Tibial nerve (tissue), 4 donors: ENCODE results near the gene RNASEL. TPM values are rescaled to one million over a fixed set of nuclear protein-coding genes. Genes with fewer than 3 reads are reported as not detected.
"Not testable (repeated sequence)": the region's sequence is repeated elsewhere in the genome, so short reads cannot be mapped to it uniquely, and the experiment has no call there.

Experiments
- DNase-seq, 2 donors: peaks; one replicate each; pipeline ENCODE4 v3.0.0-alpha.2; 2019; ENCODE audit warnings: low spot score in 2 of 2
- H3K27ac ChIP-seq, 4 donors: fragments of 200-600 bp; sonication (generic) in 3 of 4; one replicate each; pipeline ENCODE4 v1.5.1; 2017 to 2019; ENCODE audit warnings: mild to moderate bottlenecking in 1 of 4
- H3K27me3 ChIP-seq, 2 donors: fragments of 200-600 bp; sonication (generic) in 1 of 2; one replicate each; pipeline versions ENCODE4 v1.5.1 to v1.6.0; 2017 to 2019
- H3K36me3 ChIP-seq, 3 donors: fragments of 200-600 bp; sonication (generic); one replicate each; pipeline ENCODE4 v1.5.1; 2018 to 2019
- H3K4me1 ChIP-seq, 4 donors: fragments of 200-600 bp; sonication (generic) in 3 of 4; one replicate each; pipeline ENCODE4 v1.5.1; 2017 to 2019
- H3K4me3 ChIP-seq, 4 donors: fragments of 200-600 bp; sonication (generic) in 3 of 4; one replicate each; pipeline ENCODE4 v1.5.1; 2017 to 2019; ENCODE audit warnings: mild to moderate bottlenecking in 1 of 4, moderate library complexity in 1 of 4
- H3K9me3 ChIP-seq, 4 donors: fragments of 200-600 bp; sonication (generic) in 3 of 4; one replicate each; pipeline ENCODE4 v1.5.1; 2017 to 2019
- CTCF ChIP-seq, 5 experiments: fragments of 200-600 bp in 3 of 5; fragments of 450-650 bp in 2 of 5; sonication (generic) in 3 of 5; IDR thresholded peaks; one replicate each; pipeline ENCODE4 v1.5.1; 2016 to 2019; ENCODE audit warnings: antibody characterized with exemption in 5 of 5, mild to moderate bottlenecking in 3 of 5, moderate library complexity in 2 of 5
- EP300 ChIP-seq, 2 donors: sonication (generic); formaldehyde crosslinking; IDR thresholded peaks; one replicate each; pipeline ENCODE4 v1.6.1; 2017; ENCODE audit warnings: antibody characterized with exemption in 2 of 2, mild to moderate bottlenecking in 1 of 2
- POLR2A ChIP-seq, 2 donors: fragments of 450-650 bp; IDR thresholded peaks; one replicate each; pipeline ENCODE4 v1.6.1; 2017; ENCODE audit warnings: antibody characterized with exemption in 2 of 2, mild to moderate bottlenecking in 2 of 2, moderate library complexity in 2 of 2
- WGBS, 2 donors: methylation state at CpG; one replicate each; pipeline ENCODE4 v1.1.5; 2018; 5-methylcytosine and 5-hydroxymethylcytosine counted together
- small RNA-seq: library from RNA; depleted of rRNA; stranded (forward); fragments of <200 nt; gene quantifications from one replicate; pipeline ENCODE3, GENCODE V24; 2016
- total RNA-seq, 4 donors: library from RNA; depleted of rRNA; stranded (reverse); fragments of >200 nt; gene quantifications; one replicate each; pipeline ENCODE4 v1.1.0, GENCODE V29; 2016

The RNASEL gene
- total RNA-seq, 4 donors from 2014 or later, result 7.3 to 9.8 (median 8.8) TPM

DNA sequence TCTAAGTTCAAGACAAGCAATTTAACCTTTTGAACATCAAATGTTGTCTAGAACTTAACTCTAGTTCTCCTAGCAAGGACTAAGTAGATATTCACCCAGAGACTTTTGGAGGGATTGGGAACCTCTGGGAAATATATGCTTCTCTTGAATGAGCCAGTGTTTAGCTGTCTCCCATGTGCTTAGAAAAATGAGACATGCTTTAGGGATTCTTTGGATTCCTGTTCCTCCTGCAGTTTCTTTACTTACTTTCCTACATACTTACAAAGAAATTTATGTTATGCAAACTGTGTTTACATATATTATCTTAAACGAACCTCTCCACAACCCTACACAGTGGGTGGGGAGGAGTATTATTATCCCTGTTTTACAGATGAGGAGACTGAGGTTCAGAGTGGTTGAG is 39.2 kb downstream of the RNASEL start:
- TF ChIP-seq POLR2A (IDR thresholded peaks at IDR 0.05) (no peak), EP300 (IDR thresholded peaks at IDR 0.05) (no peak), CTCF (IDR thresholded peaks at IDR 0.05) (no peak)
- Histone ChIP-seq H3K4me1 (no peaks in the 10 kb centered on the region), H3K27ac (no peak overlapping the region), H3K4me3 (no peak overlapping the region), H3K27me3 (no peaks in the 10 kb centered on the region), H3K9me3 (peaks cover 0 to 16% (median 0%) of the 10 kb centered on the region in 4 donors), H3K36me3 (no peaks in the 10 kb centered on the region)
- DNase-seq, result no peak
- 21 to 26% methylated on average over 1 of the region's 1 CpG for whole genome bisulfite sequencing, 2 donors

DNA sequence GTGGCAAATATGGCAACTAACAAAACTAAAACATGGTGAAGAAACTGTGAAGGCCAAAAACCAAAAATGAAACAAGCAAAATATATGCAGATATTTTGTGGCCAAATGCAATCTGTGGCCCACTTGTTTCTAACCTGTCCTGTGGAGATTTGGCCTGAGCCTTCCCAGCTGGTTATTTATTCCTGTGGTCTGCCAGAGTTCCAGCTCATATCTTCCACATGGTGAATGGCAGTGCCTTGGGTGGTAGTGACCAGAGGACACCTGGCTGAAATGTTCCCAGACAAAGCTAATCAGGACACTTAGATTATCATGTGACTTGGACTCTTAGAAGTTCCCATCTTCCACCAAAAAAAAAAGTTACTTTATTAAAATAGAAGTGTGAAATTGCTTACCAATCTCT is 39.7 kb downstream of the RNASEL start:
- Histone ChIP-seq H3K27ac (no peak overlapping the region), H3K27me3 (no peaks in the 10 kb centered on the region), H3K4me3 (no peak overlapping the region), H3K4me1 (no peaks in the 10 kb centered on the region), H3K9me3 (peaks cover 0 to 16% (median 0%) of the 10 kb centered on the region in 4 donors), H3K36me3 (no peaks in the 10 kb centered on the region)
- TF ChIP-seq POLR2A (IDR thresholded peaks at IDR 0.05), result no peak
- no peak for TF ChIP-seq EP300 (IDR thresholded peaks at IDR 0.05)
- TF ChIP-seq CTCF (IDR thresholded peaks at IDR 0.05), result no peak
- DNase-seq, result no peak

- no peak for DNase-seq
- Histone ChIP-seq H3K4me1 (no peaks in the 10 kb centered on the region), H3K9me3 (peaks cover 0 to 1% (median 0%) of the 10 kb centered on the region in 4 donors), H3K4me3 (no peak overlapping the region), H3K36me3 (no peaks in the 10 kb centered on the region), H3K27me3 (no peaks in the 10 kb centered on the region), H3K27ac (no peak overlapping the region)
- TF ChIP-seq POLR2A (IDR thresholded peaks at IDR 0.05) (no peak), EP300 (IDR thresholded peaks at IDR 0.05) (no peak), CTCF (IDR thresholded peaks at IDR 0.05) (no peak)
- WGBS, 2 donors, result 92 to 98% methylated on average over 2 of the region's 2 CpGs
Observed at GRCh38 chr1:182533896-182534295, 55.2 kb downstream of the RNASEL start.

DNA sequence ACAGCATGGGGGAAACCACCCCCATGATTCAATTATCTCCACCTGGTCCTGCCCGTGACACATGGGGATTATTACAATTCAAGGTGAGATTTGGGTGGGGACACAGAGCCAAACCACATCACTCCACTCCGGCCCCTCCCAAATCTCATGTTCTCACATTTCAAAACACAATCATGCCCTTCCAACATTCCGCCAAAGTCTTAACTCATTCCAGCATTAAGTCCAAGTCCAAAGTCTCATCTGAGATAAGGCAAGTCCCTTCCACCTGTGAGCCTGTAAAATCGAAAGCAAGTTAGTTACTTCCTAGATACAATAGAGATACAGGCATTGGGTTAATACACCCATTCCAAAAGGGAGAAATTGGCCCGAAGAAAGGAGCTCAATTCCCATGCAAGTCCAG is 60.9 kb downstream of the RNASEL start:
- not testable (repeated sequence) for H3K36me3 ChIP-seq, H3K27me3 ChIP-seq, H3K4me3 ChIP-seq, H3K4me1 ChIP-seq, H3K27ac ChIP-seq, DNase-seq
- WGBS, 2 donors, result 84 to 86% methylated on average over 5 of the region's 5 CpGs
- H3K9me3 ChIP-seq, result peaks cover 0 to 36% (median 9%) of the 10 kb centered on the region in 4 donors

DNA sequence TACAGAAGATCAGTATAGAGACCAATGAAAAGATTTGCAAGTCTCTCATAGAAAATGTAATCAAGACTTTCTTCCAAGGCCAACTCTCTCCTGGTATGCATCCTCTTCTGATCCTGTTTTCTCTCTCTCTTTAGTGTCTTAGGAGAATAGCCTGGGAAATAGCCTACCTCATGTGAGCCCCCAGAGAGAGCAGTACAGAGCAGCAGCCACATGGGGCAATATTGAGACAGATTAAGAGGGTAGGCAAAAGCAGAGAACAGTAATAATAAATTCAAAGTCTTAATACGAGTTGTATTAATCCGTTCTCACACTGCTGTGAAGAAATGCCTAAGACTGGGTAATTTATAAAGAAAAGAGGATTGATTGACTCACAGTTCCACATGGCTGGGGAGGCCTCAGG is 61.4 kb downstream of the RNASEL start:
- no peak overlapping the region for H3K27ac ChIP-seq
- H3K9me3 ChIP-seq, result peaks cover 0 to 36% (median 9%) of the 10 kb centered on the region in 4 donors
- 85 to 86% methylated on average over 2 of the region's 2 CpGs for WGBS, 2 donors
- TF ChIP-seq EP300 (IDR thresholded peaks at IDR 0.05), result no peak
- H3K27me3 ChIP-seq, result no peaks in the 10 kb centered on the region
- H3K4me1 ChIP-seq, result no peaks in the 10 kb centered on the region
- DNase-seq, result no peak
- no peaks in the 10 kb centered on the region for H3K36me3 ChIP-seq
- H3K4me3 ChIP-seq, result no peak overlapping the region

DNA sequence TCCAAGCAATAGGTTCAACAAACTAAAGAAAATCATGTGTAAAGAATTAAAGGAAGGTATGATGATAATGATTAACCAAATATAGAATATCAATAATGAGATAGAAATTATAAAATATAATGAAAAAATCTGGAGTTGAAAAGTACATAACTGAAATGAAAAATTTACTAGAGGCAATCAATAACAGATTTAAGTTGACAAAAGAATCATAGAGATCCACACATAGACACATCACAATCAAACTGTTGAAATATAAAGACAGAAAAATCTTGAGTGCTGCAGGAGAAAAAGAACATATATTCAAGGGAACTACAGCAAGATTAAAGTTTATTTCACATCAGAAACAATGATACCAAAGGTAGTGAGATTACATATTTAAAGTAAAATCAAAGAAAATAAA is 63.7 kb downstream of the RNASEL start:
- H3K27ac ChIP-seq, result no peak overlapping the region
- no peak for DNase-seq
- TF ChIP-seq POLR2A (IDR thresholded peaks at IDR 0.05) (no peak), EP300 (IDR thresholded peaks at IDR 0.05) (no peak), CTCF (IDR thresholded peaks at IDR 0.05) (no peak)
- no peaks in the 10 kb centered on the region for H3K4me1 ChIP-seq
- H3K36me3 ChIP-seq, result no peaks in the 10 kb centered on the region
- no peaks in the 10 kb centered on the region for H3K27me3 ChIP-seq
- peaks cover 0 to 36% (median 9%) of the 10 kb centered on the region in 4 donors for H3K9me3 ChIP-seq
- no peak overlapping the region for H3K4me3 ChIP-seq

Small RNA genes lying within 50 kb of the gene (small RNA-seq; reads per million reads assigned to genes)
- gene RF00017, result not detected

Other genes starting within 250 kb of the RNASEL start
- gene GLUL, start 197.5 kb downstream of the RNASEL start, total RNA-seq, result over 10,000 TPM in 1 of 4 donors, 1,000 to 10,000 TPM in 3; 5,859 to 11,803 (median 7,908) TPM
- gene TEDDM1, start 188.6 kb downstream of the RNASEL start, total RNA-seq, result not detected
- gene RGSL1, start 139.1 kb downstream of the RNASEL start, total RNA-seq, result not detected
- 1 to 10 TPM in 3 of 4 donors, under 1 TPM in 1; 0.78 to 2.1 (median 1.2) TPM for gene RGS16, start 15.1 kb upstream of the RNASEL start, total RNA-seq
- gene RGS8, start 95.3 kb upstream of the RNASEL start, total RNA-seq, result not detected
- 10 to 100 TPM in 2 of 4 donors, 1 to 10 TPM in 2; 2.2 to 45.9 (median 10.1) TPM for gene NPL, start 200.5 kb upstream of the RNASEL start, total RNA-seq